Medulla oblongata (tissue), 1 donor: ENCODE measurements around the gene C12orf56.
"Not testable (repeated sequence)": the region's sequence is repeated elsewhere in the genome, so short reads cannot be mapped to it uniquely, and the experiment has no call there.

Experiments
- DNase-seq: peaks from one replicate; pipeline ENCODE4 v3.0.0-alpha.2; 2015; ENCODE audit errors: extremely low spot score

Gene C12orf56

DNA sequence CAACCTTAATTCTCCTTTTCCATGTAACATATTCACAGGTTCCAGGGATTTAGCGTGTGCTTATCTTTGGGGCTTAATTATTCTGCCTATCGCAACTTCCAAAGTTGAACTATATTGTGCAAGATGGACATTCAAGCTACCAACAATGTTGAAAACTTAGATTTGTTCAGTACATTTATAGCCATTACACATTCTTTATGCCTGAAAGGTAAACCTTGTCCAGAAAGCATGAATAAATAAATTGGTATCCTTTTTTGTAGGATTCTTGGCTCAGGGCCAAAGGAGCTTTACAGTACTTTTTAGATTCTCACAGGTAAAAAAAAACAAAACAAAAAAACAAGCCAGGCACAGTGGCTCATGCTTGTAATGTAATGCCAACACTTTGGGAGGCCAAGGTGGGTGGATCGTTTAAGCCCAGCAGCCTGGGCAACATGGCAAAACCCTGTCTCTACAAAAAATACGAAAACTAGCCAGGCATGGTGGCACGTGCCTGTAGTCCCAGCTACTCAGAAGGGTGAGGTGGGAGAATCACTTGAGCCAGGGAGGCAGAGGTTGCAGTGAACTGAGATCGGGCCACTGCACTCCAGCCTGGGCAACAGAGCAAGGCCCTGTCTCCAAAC lies 3.3 kb downstream of the C12orf56 start:
- DNase-seq, result no peak

GRCh38 chr12:64385468-64385867 lies 5.1 kb downstream of the C12orf56 start:
- no peak for DNase-seq

DNA sequence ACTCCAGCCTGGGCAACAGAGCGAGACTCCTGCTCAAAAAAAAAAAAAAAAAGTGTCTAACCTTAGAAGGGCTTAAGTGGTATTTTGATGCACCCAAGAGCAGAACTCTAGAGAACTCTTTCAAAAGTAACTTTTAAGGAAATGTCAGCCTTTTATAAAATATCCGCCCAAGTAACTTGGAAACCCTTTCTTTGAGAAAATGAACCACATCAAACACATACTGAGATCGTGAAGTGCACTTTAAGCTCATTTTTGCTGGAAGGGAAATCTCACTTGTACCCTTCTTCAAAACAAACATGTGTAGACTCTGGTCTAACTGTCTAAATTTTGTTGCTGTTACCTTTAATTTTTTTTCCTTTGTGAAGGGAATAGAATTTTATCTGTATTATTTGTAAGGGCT lies 5.5 kb downstream of the C12orf56 start:
- no peak for DNase-seq

- no peak for DNase-seq
Observed at GRCh38 chr12:64383675-64384074, 6.9 kb downstream of the C12orf56 start.

GRCh38 chr12:64362721-64363305 lies 27.7 kb downstream of the C12orf56 start:
- no peak for DNase-seq

DNA sequence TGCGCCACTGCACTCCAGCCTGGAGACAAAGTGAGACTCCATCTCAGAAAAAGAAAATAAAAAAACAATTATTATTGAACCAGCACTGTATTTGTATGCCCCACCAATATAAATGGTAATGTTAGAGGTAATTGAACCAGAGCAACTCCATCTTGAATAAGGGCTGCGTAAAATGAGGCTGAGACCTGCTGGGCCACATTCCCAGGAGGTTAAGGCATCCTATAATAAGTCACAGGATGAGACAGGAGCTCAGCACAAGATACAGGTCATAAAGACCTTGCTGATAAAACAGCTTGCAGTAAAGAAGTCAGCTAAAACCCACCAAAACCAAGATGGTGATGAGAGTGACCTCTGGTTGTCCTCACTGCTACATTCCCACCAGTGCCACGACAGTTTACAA lies 29.4 kb downstream of the C12orf56 start:
- not testable (repeated sequence) for DNase-seq

DNA sequence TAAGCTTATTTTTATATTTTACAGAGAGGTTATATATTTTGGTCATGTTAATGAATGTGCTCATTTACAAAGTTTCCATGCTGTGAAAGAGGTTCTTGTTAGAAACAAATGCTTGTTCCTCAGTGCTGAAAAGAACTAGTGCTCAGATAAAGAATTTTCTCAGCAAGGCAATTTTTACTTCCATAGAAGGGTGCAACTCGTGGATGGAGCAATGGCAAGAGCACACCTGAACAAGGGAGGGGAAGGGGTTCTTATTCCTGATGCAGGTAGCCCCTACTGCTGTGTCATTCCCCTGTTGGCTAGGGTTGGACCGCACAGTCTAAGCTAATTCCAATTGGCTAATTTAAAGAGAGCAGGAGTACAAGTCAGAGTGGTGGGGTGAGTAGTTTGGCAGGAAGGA lies 34.3 kb downstream of the C12orf56 start:
- DNase-seq, result not testable (repeated sequence)

GRCh38 chr12:64352181-64352580 lies 38.4 kb downstream of the C12orf56 start:
- DNase-seq, result no peak

GRCh38 chr12:64351265-64351664 lies 39.3 kb downstream of the C12orf56 start:
- no peak for DNase-seq

GRCh38 chr12:64347630-64348029 lies 42.9 kb downstream of the C12orf56 start:
- DNase-seq, result no peak

GRCh38 chr12:64344631-64345030 lies 45.9 kb downstream of the C12orf56 start:
- DNase-seq, result not testable (repeated sequence)

GRCh38 chr12:64340546-64340945 lies 50.0 kb downstream of the C12orf56 start:
- not testable (repeated sequence) for DNase-seq

DNA sequence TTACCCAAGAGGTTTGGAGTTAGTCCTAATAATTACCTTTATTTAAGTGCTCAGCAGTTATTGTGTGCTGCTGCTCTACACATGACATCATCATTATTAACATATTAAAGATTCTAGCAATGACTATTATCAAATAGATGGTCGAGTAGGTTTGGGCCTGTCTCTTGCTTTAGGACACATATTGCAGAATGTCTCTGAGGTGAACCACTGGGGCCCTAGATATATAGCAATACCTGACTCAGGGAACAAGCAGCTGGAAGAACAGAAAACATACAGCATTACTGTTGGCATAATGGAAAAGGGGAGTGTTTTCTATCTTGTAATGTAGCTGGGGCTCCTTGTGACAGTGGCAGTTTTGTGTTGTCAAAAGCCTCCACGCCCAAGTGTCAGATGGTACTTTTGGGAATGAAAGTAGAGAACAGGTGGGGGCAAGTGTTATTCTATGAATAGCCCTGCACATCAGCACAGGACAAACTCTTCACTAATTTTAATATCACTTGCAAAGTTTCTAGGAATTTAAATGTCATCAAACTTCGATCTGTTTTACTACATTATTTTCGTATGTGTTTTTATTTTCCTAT lies 54.6 kb downstream of the C12orf56 start:
- DNase-seq, result no peak

DNA sequence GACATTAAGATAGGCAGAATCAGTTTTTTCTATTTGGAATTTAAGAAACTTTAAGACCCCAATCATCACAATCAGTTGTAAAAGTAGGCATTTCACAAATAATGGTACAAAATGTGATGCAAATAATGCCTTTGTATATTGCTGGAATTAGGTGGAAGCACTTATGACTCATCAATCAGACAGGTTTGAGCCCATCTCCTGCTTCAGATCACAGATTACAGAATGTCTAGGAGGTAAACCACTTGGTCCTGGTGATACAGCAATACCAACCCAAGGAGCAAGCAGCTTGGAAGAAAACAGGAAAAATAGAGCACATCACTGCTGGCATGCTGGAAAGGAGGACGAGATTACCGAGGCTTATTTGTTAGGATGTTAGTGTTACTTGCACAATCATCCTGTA lies 57.6 kb downstream of the C12orf56 start:
- no peak for DNase-seq

DNA sequence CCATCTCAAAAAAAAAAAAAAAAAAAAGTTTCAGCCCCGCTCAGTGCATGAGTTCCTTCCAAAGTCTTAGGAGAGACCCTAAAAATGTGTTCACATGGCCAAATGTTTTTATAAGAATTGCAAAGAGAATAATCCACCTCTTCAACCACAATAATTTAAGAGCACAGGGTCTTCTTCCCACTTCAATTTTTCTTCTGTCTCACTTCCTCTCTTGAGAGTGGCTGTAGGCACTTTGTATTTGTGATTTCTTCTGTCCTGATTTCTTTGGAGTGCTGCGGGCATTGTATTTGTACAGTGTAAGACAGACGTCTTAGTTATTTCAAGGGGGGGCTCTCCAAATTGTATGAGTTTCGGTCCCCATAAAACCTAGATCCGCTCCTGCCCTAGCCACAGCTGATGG lies 58.3 kb downstream of the C12orf56 start:
- DNase-seq, result no peak

GRCh38 chr12:64329031-64329710 lies 61.4 kb downstream of the C12orf56 start:
- DNase-seq, result not testable (repeated sequence)

DNA sequence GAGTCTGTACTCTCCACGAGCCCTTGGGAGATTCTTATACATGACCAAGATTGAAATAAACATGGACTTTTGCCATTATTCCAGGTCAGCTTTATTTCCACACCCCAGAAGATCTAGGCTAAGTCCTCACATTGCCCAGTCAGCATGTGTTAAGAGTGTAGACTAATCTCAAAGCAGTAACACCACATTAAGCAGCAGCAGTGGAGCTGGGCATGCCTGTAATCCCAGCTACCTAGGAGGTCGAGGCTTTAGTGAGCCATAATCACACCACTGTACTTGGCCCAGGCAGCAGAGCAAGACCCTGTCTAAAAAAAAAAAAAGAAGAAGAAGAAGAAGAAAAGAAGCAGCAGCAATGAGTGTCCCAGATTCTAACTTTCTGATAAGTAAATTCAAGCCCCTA lies 65.5 kb downstream of the C12orf56 start:
- no peak for DNase-seq

- no peak for DNase-seq
Observed at GRCh38 chr12:64323476-64324225, 66.9 kb downstream of the C12orf56 start.

DNA sequence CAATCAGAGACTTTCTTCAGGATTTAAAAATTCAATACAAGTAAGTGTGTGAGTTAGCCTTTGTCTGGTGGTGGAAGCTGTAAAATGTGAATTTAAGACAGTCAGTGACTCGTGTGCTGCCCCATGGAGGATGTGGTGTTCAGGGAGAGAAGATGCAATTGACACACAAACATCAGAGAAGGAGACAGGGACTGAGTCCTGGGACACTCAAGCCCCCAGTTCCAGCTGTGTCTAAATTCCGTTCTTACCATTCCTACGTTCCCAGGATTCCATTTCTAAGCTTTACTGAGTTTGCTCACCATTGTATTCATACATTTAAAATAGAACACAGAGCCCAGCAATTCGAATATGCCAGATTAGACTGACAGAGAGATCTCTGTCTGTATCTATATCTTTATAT lies 67.6 kb downstream of the C12orf56 start:
- DNase-seq, result no peak

GRCh38 chr12:64320611-64321010 lies 69.9 kb downstream of the C12orf56 start:
- DNase-seq, result peak; percentile 26

GRCh38 chr12:64319540-64320225 lies 70.9 kb downstream of the C12orf56 start:
- DNase-seq, result not testable (repeated sequence)

DNA sequence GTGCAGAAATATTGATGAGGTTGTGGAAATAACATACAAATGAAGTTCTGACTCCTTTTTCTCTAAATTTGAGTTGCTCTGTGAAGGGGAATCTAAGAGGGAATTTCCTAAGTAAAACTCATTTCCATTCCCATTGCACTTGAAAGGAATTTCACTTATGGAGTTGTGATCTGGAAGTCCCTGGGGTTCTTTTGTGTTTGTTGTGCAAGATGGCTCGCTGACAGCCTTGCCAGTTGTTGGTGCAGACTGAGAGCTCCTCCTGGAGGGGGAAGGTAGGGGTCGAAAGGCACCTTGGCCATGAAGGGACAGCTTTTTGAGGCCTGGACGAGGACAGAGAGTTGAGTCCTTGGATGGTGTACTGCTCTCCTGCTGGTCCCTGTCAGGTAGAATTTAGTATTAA lies 72.0 kb downstream of the C12orf56 start:
- peak; percentile 16 for DNase-seq
